NCI-H69 (cell line): ENCODE measurements around the gene HS6ST1.
"Not testable (repeated sequence)": the region's sequence is repeated elsewhere in the genome, so short reads cannot be mapped to it uniquely, and the experiment has no call there.

Experiments used
- DNase-seq: peaks from one replicate; lab custom pipeline; 2025; lab: John Stamatoyannopoulos, UW

HS6ST1 gene

GRCh38 chr2:128321784-128322714, 3.4 kb upstream of the HS6ST1 start:
- peak; percentile 77 for DNase-seq

GRCh38 chr2:128320906-128321771, 2.5 kb upstream of the HS6ST1 start:
- no peak for DNase-seq

- no peak for DNase-seq
These were observed 1.7 kb upstream of the HS6ST1 start for GRCh38 chr2:128320192-128320905.

GRCh38 chr2:128319631-128320191, 1.0 kb upstream of the HS6ST1 start:
- no peak for DNase-seq

- peak; percentile 12 for DNase-seq
These were observed 423 bp downstream of the HS6ST1 start for GRCh38 chr2:128318245-128318644.

GRCh38 chr2:128317899-128318225, 806 bp downstream of the HS6ST1 start:
- not testable (repeated sequence) for DNase-seq

GRCh38 chr2:128317181-128317898, 1.3 kb downstream of the HS6ST1 start:
- peak; percentile 67 for DNase-seq

GRCh38 chr2:128316777-128317180, 1.9 kb downstream of the HS6ST1 start:
- DNase-seq, result peak; percentile 22

GRCh38 chr2:128315829-128316776, 2.6 kb downstream of the HS6ST1 start:
- DNase-seq, result peak; percentile 11

GRCh38 chr2:128315122-128315828, 3.4 kb downstream of the HS6ST1 start:
- peak; percentile 50 for DNase-seq

- DNase-seq, result no peak
These were observed 4.1 kb downstream of the HS6ST1 start for GRCh38 chr2:128314348-128315121.

GRCh38 chr2:128313931-128314347, 4.7 kb downstream of the HS6ST1 start:
- DNase-seq, result no peak

- peak; percentile 10 for DNase-seq
These were observed 5.4 kb downstream of the HS6ST1 start for GRCh38 chr2:128313091-128313836.

- no peak for DNase-seq
These were observed 6.3 kb downstream of the HS6ST1 start for GRCh38 chr2:128312411-128312810.

GRCh38 chr2:128311755-128312341, 6.8 kb downstream of the HS6ST1 start:
- no peak for DNase-seq

- no peak for DNase-seq
These were observed 7.4 kb downstream of the HS6ST1 start for GRCh38 chr2:128311216-128311754.

GRCh38 chr2:128310761-128311160, 7.9 kb downstream of the HS6ST1 start:
- DNase-seq, result no peak
